Measurements from ENCODE around the gene ADAM10.

The ADAM10 gene

DNA sequence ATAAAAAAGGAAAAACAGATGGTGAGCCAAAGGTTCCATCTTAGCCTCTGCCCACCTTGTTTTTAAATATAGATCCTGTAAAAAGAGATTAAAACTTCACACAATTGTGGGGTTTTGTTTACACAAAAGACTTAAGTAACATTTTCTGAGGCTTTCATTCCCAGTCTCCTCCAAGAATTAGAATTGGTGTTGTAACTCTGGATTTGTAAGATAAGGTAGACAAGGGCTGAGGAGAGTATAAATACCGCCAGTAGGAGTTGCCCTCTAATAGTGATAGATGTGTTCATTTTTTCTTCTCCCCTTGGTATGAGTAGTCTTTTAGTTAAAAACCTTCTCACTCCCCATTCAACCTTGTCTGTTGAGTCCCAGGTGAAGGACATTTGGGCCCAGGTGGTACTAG, 30.0 kb upstream of the ADAM10 start:
- Histone ChIP-seq H3K36me3 (ENCODE audit: control insufficient read depth in 2 of 2, insufficient read depth in 1 of 2, low read length in 2 of 2) (no peaks in the 10 kb centered on the region; a peak in 1 of 3 replicates), H3K4me3 (ENCODE audit: low read depth, low read length) (no peak overlapping the region), H3K4me1 (ENCODE audit: control insufficient read depth, insufficient read depth, low read length) (no peaks in the 10 kb centered on the region), H3K27ac (ENCODE audit: extremely low read depth, low read depth, low read length) (no peak overlapping the region), H3K9me3 (ENCODE audit: control insufficient read depth, insufficient read depth, low read depth, low read length) (no peaks in the 10 kb centered on the region)
- POLR2A ChIA-PET: no interaction called here
- CTCF ChIA-PET: no interaction called here
- TF ChIP-seq, protein P1, sequence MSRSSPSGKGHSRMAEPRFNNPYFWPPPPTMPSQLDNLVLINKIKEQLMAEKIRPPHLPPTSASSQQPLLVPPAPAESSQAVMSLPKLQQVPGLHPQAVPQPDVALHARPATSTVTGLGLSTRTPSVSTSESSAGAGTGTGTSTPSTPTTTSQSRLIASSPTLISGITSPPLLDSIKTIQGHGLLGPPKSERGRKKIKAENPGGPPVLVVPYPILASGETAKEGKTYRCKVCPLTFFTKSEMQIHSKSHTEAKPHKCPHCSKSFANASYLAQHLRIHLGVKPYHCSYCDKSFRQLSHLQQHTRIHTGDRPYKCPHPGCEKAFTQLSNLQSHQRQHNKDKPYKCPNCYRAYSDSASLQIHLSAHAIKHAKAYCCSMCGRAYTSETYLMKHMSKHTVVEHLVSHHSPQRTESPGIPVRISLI (tag by site-specific recombination; IDR thresholded peaks at IDR 0.05): no peak
- TF ChIP-seq, protein P2, sequence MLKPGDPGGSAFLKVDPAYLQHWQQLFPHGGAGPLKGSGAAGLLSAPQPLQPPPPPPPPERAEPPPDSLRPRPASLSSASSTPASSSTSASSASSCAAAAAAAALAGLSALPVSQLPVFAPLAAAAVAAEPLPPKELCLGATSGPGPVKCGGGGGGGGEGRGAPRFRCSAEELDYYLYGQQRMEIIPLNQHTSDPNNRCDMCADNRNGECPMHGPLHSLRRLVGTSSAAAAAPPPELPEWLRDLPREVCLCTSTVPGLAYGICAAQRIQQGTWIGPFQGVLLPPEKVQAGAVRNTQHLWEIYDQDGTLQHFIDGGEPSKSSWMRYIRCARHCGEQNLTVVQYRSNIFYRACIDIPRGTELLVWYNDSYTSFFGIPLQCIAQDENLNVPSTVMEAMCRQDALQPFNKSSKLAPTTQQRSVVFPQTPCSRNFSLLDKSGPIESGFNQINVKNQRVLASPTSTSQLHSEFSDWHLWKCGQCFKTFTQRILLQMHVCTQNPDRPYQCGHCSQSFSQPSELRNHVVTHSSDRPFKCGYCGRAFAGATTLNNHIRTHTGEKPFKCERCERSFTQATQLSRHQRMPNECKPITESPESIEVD (tag by site-specific recombination; IDR thresholded peaks at IDR 0.05): peak; percentile 46; the same call in 1 of the 2 replicates

DNA sequence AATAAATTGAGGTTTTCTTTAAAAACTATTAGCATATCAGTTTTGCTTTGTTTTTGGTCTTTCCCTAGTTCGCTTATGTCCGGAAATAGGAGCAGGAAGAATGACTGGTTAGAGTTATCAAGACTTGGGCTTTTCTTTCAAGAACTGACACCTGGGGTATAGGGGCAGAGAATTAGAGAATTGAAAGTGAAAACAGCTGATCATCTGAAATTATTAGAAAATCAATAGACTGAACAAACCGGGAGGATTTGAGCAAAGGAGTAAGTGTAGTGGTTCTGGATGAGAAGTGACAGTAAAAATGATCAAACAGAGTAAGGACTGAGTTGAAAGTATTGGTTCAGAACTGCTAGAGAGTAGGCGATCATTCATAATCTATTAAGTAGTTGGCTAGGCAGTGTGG, 27.6 kb upstream of the ADAM10 start:
- no peak overlapping the region for H3K4me3 ChIP-seq (ENCODE audit: low read depth, low read length)
- no peaks in the 10 kb centered on the region for H3K9me3 ChIP-seq (ENCODE audit: control insufficient read depth, insufficient read depth, low read depth, low read length)
- H3K36me3 ChIP-seq (ENCODE audit: control insufficient read depth in 2 of 2, insufficient read depth in 1 of 2, low read length in 2 of 2): no peaks in the 10 kb centered on the region
- H3K27ac ChIP-seq (ENCODE audit: extremely low read depth, low read depth, low read length): no peak overlapping the region
- no peak for TF ChIP-seq SCRT1 (tag by site-specific recombination; IDR thresholded peaks at IDR 0.05; ENCODE audit: borderline replicate concordance)
- no peak for TF ChIP-seq ZNF473 (tag by site-specific recombination; IDR thresholded peaks at IDR 0.05)
- TF ChIP-seq ZSCAN16 (tag by site-specific recombination; IDR thresholded peaks at IDR 0.05): no peak
- no peak for TF ChIP-seq ZNF354C (tag by site-specific recombination; IDR thresholded peaks at IDR 0.05; ENCODE audit: borderline replicate concordance, low read depth)
- no peak for TF ChIP-seq SCRT2 (tag by site-specific recombination; IDR thresholded peaks at IDR 0.05)
- TF ChIP-seq ZNF585B (tag by site-specific recombination; IDR thresholded peaks at IDR 0.05): no peak
- no peak for TF ChIP-seq ZNF600 (tag by site-specific recombination; IDR thresholded peaks at IDR 0.05)
- TF ChIP-seq ZNF837 (tag by site-specific recombination; IDR thresholded peaks at IDR 0.05): no peak
- TF ChIP-seq, protein P3, sequence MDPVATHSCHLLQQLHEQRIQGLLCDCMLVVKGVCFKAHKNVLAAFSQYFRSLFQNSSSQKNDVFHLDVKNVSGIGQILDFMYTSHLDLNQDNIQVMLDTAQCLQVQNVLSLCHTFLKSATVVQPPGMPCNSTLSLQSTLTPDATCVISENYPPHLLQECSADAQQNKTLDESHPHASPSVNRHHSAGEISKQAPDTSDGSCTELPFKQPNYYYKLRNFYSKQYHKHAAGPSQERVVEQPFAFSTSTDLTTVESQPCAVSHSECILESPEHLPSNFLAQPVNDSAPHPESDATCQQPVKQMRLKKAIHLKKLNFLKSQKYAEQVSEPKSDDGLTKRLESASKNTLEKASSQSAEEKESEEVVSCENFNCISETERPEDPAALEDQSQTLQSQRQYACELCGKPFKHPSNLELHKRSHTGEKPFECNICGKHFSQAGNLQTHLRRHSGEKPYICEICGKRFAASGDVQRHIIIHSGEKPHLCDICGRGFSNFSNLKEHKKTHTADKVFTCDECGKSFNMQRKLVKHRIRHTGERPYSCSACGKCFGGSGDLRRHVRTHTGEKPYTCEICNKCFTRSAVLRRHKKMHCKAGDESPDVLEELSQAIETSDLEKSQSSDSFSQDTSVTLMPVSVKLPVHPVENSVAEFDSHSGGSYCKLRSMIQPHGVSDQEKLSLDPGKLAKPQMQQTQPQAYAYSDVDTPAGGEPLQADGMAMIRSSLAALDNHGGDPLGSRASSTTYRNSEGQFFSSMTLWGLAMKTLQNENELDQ (tag by site-specific recombination; IDR thresholded peaks at IDR 0.05; ENCODE audit: low read depth): no peak
- POLR2A ChIA-PET: no interaction called here
- CTCF ChIA-PET: no interaction called here
- no peaks in the 10 kb centered on the region for H3K4me1 ChIP-seq (ENCODE audit: control insufficient read depth, insufficient read depth, low read length)

DNA sequence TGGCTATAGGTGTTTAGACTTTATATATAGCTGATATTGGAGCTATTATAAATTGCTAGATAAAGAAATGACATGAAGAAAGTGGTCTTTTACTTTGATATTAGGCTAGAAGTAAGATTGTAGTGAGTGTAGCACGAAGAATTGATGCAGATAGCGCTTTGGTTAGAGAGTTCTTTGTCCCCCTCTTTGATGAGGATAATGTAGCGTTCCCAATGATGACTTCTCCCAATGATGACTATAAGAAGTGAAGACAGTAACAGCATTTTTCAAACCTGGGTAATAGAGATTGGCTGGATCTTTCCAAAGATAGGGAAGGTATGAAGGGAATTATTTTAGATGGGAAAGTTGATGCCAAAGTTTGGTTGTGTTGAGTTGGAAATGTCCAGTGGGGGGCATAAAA, 25.9 kb upstream of the ADAM10 start:
- Histone ChIP-seq H3K27ac (ENCODE audit: extremely low read depth, low read depth, low read length) (no peak overlapping the region), H3K36me3 (ENCODE audit: control insufficient read depth in 2 of 2, insufficient read depth in 1 of 2, low read length in 2 of 2) (no peaks in the 10 kb centered on the region), H3K4me3 (ENCODE audit: low read depth, low read length) (no peak overlapping the region), H3K4me1 (ENCODE audit: control insufficient read depth, insufficient read depth, low read length) (no peaks in the 10 kb centered on the region), H3K9me3 (ENCODE audit: control insufficient read depth, insufficient read depth, low read depth, low read length) (no peaks in the 10 kb centered on the region)
- CTCF ChIA-PET: no interaction called here
- POLR2A ChIA-PET: no interaction called here
- no peak for TF ChIP-seq ZIC2 (tag by site-specific recombination; IDR thresholded peaks at IDR 0.05)
- TF ChIP-seq, protein P4, sequence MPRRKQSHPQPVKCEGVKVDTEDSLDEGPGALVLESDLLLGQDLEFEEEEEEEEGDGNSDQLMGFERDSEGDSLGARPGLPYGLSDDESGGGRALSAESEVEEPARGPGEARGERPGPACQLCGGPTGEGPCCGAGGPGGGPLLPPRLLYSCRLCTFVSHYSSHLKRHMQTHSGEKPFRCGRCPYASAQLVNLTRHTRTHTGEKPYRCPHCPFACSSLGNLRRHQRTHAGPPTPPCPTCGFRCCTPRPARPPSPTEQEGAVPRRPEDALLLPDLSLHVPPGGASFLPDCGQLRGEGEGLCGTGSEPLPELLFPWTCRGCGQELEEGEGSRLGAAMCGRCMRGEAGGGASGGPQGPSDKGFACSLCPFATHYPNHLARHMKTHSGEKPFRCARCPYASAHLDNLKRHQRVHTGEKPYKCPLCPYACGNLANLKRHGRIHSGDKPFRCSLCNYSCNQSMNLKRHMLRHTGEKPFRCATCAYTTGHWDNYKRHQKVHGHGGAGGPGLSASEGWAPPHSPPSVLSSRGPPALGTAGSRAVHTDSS (tag by site-specific recombination; IDR thresholded peaks at IDR 0.05): no peak
- TF ChIP-seq, protein P5, sequence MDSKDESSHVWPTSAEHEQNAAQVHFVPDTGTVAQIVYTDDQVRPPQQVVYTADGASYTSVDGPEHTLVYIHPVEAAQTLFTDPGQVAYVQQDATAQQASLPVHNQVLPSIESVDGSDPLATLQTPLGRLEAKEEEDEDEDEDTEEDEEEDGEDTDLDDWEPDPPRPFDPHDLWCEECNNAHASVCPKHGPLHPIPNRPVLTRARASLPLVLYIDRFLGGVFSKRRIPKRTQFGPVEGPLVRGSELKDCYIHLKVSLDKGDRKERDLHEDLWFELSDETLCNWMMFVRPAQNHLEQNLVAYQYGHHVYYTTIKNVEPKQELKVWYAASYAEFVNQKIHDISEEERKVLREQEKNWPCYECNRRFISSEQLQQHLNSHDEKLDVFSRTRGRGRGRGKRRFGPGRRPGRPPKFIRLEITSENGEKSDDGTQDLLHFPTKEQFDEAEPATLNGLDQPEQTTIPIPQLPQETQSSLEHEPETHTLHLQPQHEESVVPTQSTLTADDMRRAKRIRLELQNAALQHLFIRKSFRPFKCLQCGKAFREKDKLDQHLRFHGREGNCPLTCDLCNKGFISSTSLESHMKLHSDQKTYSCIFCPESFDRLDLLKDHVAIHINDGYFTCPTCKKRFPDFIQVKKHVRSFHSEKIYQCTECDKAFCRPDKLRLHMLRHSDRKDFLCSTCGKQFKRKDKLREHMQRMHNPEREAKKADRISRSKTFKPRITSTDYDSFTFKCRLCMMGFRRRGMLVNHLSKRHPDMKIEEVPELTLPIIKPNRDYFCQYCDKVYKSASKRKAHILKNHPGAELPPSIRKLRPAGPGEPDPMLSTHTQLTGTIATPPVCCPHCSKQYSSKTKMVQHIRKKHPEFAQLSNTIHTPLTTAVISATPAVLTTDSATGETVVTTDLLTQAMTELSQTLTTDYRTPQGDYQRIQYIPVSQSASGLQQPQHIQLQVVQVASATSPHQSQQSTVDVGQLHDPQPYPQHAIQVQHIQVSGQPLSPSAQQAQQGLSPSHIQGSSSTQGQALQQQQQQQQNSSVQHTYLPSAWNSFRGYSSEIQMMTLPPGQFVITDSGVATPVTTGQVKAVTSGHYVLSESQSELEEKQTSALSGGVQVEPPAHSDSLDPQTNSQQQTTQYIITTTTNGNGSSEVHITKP (tag by site-specific recombination; IDR thresholded peaks at IDR 0.05): peak; percentile 76

Data from HEK293 (cell line).